ENCODE measurements around the gene PIK3R2. TPM values are rescaled to one million over a fixed set of nuclear protein-coding genes. Genes with fewer than 3 reads are reported as not detected.

Gene PIK3R2
- total and polyA plus RNA-seq, 2 of the 13 experiments (the other 11 are each of a cell fraction or from before 2014, with no cell fraction given) = 18.6 to 25.3 TPM

DNA sequence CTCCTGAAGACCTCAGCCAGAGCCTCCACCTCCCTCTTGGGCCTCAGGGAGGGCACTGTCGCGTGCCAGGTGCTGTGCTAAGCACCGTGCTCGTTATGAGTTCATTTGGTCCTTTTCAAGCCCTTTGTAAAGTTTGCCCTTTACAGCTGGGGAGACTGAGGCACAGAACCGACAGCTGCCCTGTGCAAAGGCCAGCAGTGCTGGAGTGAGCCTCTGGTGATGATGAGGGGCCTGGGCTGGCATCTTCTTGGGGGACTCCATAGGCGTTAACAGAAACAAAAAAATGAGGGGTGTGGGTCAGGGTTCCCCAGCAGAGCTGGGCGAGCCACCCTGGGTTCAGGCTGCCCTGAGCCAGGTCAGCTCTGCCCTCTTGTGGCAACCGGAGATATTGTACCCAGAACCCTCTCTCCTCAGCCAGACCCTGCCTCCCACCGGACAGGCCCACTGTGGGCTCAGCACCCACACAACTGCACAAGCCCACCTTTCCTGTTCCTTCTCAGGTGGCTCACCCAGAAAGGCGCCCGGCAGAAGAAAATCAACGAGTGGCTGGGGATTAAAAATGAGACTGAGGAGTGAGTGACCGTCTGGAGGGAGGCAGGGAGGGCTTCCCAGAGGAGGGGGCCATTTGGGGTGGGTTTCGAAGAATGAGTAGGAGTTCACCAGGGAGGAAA, 15.1 kb downstream of the PIK3R2 start (continued):
- TF ChIP-seq ZFP37 (CRISPR knock-in tag; IDR thresholded peaks at IDR 0.05; ENCODE audit: borderline replicate concordance) (no peak), AGO2 (optimal IDR thresholded peaks at IDR 0.05; ENCODE audit: low read depth, low read length) (peak; percentile 19), ZNF331 (CRISPR knock-in tag; IDR thresholded peaks at IDR 0.05) (0 out of 2 replicates have a peak, but pooled peaks have one; percentile 37), XRCC5 (optimal IDR thresholded peaks at IDR 0.05; ENCODE audit: low read length) (peak; percentile 53)
- TF ChIP-seq, protein P1, sequence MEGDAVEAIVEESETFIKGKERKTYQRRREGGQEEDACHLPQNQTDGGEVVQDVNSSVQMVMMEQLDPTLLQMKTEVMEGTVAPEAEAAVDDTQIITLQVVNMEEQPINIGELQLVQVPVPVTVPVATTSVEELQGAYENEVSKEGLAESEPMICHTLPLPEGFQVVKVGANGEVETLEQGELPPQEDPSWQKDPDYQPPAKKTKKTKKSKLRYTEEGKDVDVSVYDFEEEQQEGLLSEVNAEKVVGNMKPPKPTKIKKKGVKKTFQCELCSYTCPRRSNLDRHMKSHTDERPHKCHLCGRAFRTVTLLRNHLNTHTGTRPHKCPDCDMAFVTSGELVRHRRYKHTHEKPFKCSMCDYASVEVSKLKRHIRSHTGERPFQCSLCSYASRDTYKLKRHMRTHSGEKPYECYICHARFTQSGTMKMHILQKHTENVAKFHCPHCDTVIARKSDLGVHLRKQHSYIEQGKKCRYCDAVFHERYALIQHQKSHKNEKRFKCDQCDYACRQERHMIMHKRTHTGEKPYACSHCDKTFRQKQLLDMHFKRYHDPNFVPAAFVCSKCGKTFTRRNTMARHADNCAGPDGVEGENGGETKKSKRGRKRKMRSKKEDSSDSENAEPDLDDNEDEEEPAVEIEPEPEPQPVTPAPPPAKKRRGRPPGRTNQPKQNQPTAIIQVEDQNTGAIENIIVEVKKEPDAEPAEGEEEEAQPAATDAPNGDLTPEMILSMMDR (CRISPR knock-in tag; IDR thresholded peaks at IDR 0.05) = peak; percentile 80

DNA sequence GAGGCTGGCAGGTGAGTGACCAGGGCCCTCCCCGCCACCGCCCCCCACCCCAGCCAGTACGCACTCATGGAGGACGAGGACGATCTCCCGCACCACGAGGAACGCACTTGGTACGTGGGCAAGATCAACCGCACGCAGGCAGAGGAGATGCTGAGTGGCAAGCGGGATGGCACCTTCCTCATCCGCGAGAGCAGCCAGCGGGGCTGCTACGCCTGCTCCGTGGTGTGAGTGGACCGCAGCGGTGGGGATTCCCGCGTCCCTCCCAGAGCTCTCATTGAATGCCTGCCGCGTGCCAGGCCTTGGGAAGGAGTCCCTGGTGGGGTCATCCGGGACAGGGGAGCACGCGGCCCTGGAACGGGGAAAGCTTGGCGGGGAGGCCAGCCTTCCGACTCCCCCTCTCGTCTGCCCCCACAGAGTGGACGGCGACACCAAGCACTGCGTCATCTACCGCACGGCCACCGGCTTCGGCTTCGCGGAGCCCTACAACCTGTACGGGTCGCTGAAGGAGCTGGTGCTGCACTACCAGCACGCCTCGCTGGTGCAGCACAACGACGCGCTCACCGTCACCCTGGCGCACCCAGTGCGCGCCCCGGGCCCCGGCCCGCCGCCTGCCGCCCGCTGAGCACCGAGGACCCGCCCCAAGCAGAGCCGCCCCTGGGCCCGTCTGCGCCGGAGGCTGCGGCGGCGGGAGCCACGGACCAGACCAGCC, 15.9 kb downstream of the PIK3R2 start:
- Histone ChIP-seq H3K4me1 (ENCODE audit: insufficient read depth, low read length) (no peaks in the 10 kb centered on the region), H3K9ac (ENCODE audit: insufficient read depth, low read depth, low read length) (no peak overlapping the region), H3K27me3 (ENCODE audit: control insufficient read depth in 1 of 2, insufficient read depth in 2 of 2, low read length in 2 of 2) (no peaks in the 10 kb centered on the region), H3K4me2 (ENCODE audit: low read depth, low read length) (no peak overlapping the region), H3K27ac (ENCODE audit: extremely low read length, insufficient read depth, low read length) (no peak overlapping the region), H3K36me3 (replicated peaks in 1 of 2; ENCODE audit: control insufficient read depth in 1 of 2, insufficient read depth in 2 of 2, low read length in 2 of 2) (peaks cover 15 to 29% of the 10 kb centered on the region in 2 experiments), H3K9me3 (ENCODE audit: low read length) (no peaks in the 10 kb centered on the region), H3K4me3 (replicated peaks in 1 of 3; ENCODE audit: insufficient read depth in 1 of 3, low read depth in 2 of 3, low read length in 3 of 3) (no peak overlapping the region), H3K79me2 (ENCODE audit: insufficient read depth, low read length) (no peaks in the 10 kb centered on the region), H4K20me1 (ENCODE audit: insufficient read depth, low read length) (0 out of 2 replicates have a peak, but pooled peaks cover 3% of the 10 kb centered on the region), H2AFZ (ENCODE audit: low read length) (no peak overlapping the region)
- BruUV-seq (replicated peaks) = no TSS peak
- POLR2A ChIA-PET = interaction anchor here (0.9 to 2.6 kb wide), 4 partner anchors 15 to 58 kb away, joined by 3 to 8 read pairs (median 4); no protein-coding TSS in a partner anchor
- no peak for FAIRE-seq
- DNase-seq (ENCODE audit: low spot score) = no peak
- intact Hi-C loops (cut with micrococcal nuclease; ENCODE audit: unreplicated experiment) (loop anchor here (1.0 kb wide), 1 partner anchor 56 kb away; no protein-coding TSS in a partner anchor), in situ Hi-C loops (cut with HindIII; ENCODE audit: extremely low pct_ligation_motif_present, low pct_unique_long_range_greater_than_20kb) (no loop called here)
- 99% methylated on average over 26 of the region's 66 CpGs for WGBS (ENCODE audit: low lambda C conversion rate)
- no peak for ATAC-seq
- CTCF ChIA-PET (ENCODE audit: low intra/inter-chr PET ratio, low total read pairs) = interaction anchor here (0.7 to 3.2 kb wide), 3 partner anchors 56 to 110 kb away, joined by 4 to 25 read pairs (median 4); no protein-coding TSS in a partner anchor
- peak; percentile 51; the same call in 1 of the 2 replicates for TF ChIP-seq RBFOX2 (IDR thresholded peaks at IDR 0.05; ENCODE audit: low read depth, low read length)
- TF ChIP-seq CEBPB (IDR thresholded peaks at IDR 0.05; ENCODE audit: borderline replicate concordance, low read depth, low read length) = no peak
- TF ChIP-seq, protein P2, sequence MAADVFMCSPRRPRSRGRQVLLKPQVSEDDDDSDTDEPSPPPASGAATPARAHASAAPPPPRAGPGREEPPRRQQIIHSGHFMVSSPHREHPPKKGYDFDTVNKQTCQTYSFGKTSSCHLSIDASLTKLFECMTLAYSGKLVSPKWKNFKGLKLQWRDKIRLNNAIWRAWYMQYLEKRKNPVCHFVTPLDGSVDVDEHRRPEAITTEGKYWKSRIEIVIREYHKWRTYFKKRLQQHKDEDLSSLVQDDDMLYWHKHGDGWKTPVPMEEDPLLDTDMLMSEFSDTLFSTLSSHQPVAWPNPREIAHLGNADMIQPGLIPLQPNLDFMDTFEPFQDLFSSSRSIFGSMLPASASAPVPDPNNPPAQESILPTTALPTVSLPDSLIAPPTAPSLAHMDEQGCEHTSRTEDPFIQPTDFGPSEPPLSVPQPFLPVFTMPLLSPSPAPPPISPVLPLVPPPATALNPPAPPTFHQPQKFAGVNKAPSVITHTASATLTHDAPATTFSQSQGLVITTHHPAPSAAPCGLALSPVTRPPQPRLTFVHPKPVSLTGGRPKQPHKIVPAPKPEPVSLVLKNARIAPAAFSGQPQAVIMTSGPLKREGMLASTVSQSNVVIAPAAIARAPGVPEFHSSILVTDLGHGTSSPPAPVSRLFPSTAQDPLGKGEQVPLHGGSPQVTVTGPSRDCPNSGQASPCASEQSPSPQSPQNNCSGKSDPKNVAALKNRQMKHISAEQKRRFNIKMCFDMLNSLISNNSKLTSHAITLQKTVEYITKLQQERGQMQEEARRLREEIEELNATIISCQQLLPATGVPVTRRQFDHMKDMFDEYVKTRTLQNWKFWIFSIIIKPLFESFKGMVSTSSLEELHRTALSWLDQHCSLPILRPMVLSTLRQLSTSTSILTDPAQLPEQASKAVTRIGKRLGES (CRISPR knock-in tag; IDR thresholded peaks at IDR 0.05; ENCODE audit: borderline replicate concordance) = no peak
- TF ChIP-seq RXRA (CRISPR knock-in tag; IDR thresholded peaks at IDR 0.05) = no peak
- TF ChIP-seq, protein P3, sequence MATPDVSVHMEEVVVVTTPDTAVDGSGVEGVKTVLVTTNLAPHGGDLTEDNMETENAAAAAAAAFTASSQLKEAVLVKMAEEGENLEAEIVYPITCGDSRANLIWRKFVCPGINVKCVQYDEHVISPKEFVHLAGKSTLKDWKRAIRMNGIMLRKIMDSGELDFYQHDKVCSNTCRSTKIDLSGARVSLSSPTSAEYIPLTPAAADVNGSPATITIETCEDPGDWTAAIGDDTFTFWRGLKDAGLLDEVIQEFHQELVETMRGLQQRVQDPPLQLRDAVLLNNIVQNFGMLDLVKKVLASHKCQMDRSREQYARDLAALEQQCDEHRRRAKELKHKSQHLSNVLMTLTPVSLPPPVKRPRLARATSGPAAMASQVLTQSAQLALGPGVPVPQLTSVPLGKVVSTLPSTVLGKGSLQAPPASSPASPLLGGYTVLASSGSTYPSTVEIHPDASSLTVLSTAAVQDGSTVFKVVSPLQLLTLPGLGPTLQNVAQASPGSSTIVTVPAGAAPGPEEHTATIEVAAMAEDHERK (CRISPR knock-in tag; IDR thresholded peaks at IDR 0.05; ENCODE audit: low read depth) = no peak
- TF ChIP-seq YEATS4 (CRISPR knock-in tag; IDR thresholded peaks at IDR 0.05; ENCODE audit: borderline replicate concordance) = no peak
- TF ChIP-seq, protein P4, sequence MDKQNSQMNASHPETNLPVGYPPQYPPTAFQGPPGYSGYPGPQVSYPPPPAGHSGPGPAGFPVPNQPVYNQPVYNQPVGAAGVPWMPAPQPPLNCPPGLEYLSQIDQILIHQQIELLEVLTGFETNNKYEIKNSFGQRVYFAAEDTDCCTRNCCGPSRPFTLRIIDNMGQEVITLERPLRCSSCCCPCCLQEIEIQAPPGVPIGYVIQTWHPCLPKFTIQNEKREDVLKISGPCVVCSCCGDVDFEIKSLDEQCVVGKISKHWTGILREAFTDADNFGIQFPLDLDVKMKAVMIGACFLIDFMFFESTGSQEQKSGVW (CRISPR knock-in tag; IDR thresholded peaks at IDR 0.05; ENCODE audit: borderline replicate concordance) = no peak
- no peak for TF ChIP-seq ZBTB3 (CRISPR knock-in tag; IDR thresholded peaks at IDR 0.05; ENCODE audit: borderline replicate concordance, low read depth)
- TF ChIP-seq ZMAT3 (CRISPR knock-in tag; conservative IDR thresholded peaks at IDR 0.05) = no peak
